ENCODE data around the gene GIGYF2.
"Not testable (repeated sequence)": the region's sequence is repeated elsewhere in the genome, so short reads cannot be mapped to it uniquely, and the experiment has no call there.

GIGYF2 gene

DNA sequence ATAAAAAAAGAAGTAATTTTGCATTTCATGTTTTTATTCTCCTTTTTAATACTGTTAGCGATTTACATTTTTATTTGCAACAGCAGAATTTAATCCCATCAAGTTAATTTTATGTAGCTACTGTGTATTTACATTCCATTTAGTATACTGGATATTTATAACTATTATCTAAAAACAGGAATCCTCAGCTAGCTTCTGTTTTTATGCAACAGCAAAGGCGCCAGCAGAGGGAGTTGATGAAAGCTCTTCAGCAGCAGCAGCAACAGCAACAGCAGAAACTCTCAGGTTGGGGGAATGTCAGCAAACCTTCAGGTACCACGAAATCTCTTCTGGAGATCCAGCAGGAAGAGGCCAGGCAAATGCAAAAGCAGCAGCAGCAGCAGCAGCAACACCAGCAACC, 146.7 kb downstream of the GIGYF2 start:
- TF ChIP-seq, protein P1, sequence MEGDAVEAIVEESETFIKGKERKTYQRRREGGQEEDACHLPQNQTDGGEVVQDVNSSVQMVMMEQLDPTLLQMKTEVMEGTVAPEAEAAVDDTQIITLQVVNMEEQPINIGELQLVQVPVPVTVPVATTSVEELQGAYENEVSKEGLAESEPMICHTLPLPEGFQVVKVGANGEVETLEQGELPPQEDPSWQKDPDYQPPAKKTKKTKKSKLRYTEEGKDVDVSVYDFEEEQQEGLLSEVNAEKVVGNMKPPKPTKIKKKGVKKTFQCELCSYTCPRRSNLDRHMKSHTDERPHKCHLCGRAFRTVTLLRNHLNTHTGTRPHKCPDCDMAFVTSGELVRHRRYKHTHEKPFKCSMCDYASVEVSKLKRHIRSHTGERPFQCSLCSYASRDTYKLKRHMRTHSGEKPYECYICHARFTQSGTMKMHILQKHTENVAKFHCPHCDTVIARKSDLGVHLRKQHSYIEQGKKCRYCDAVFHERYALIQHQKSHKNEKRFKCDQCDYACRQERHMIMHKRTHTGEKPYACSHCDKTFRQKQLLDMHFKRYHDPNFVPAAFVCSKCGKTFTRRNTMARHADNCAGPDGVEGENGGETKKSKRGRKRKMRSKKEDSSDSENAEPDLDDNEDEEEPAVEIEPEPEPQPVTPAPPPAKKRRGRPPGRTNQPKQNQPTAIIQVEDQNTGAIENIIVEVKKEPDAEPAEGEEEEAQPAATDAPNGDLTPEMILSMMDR (conservative IDR thresholded peaks at IDR 0.05) = peak; percentile 1; the same call in 1 of the 2 replicates
- no peak for TF ChIP-seq ZFX (IDR thresholded peaks at IDR 0.05)
- H3K27ac ChIP-seq = no peak overlapping the region

DNA sequence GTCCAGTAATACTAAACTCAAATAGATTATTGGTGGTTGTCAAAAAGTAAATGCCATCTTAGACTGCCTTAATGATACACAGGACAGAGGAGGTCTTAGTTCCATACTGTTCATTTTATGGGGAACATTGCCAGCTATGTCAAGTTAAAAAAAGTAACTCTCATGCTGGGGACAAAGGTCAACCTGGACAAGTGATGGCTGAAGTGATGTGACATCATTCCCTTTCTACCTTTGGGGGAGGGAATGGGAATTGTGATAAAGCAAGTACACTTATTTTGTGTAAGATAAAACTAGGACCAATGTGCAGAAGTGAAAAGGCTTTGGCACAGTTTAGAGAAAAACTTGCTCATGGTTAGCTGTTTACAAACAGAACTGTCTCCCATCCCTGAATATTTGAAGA, 148.9 kb downstream of the GIGYF2 start:
- no peak for TF ChIP-seq ZFX (IDR thresholded peaks at IDR 0.05)
- H3K27ac ChIP-seq = no peak overlapping the region

DNA sequence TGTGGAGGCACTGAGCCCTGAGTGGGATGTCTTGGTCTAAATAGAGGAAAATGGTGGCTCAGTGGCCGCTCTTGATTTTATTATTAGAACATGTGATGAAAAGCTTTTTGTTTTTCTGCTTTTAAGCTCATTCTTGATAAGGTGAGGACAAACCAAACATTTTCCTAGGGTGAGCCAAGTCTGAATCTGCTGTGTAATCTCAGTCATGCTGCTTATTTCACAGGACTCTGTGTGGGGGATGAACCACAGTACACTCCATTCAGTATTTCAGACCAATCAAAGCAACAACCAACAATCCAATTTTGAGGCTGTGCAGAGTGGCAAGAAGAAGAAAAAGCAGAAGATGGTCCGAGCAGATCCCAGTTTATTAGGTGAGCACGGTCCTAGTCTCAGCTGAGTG, 152.9 kb downstream of the GIGYF2 start:
- H3K27ac ChIP-seq = no peak overlapping the region

DNA sequence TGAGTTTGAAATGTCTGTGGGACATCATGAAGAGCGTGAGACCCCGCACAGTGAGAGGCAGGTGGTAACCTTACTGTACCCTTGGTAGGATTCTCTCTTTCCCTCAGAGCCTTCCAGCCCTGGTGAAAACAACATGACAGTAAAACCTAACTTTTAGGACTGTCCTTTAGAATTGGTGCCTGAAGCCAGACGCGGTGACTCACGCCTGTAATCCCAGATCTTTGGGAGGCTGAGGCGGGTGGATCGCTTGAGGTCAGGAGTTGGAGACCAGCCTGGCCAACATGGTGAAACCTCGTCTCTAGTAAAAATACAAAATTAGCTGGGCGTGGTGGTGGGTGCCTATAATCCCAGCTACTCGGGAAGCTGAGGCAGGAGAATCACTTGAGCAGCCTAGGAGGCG, 154.9 kb downstream of the GIGYF2 start:
- not testable (repeated sequence) for H3K27ac ChIP-seq

More for the DNA sequence above, 152.9 kb downstream of the GIGYF2 start:
- TF ChIP-seq, protein P1 (conservative IDR thresholded peaks at IDR 0.05) = no peak
- TF ChIP-seq ZFX (IDR thresholded peaks at IDR 0.05) = no peak

DNA sequence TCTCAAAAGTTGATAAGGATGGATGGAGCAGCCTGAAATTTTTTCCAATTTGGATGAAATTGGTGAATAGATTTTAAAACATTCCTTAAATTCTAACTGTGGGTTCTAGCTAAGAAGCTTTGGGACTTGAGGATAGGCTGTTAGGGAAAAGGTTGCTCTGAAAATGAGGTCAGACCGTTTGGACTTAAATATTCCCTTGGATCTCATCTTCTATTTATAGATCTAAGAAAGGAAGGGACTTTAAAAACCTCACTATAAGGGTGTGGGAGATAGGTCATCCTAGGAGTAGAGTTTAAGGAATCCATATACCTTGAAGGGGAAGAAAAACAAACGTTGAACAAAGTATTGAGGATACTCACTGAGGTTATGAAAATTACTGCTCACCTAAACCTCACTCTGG, 155.5 kb downstream of the GIGYF2 start:
- H3K27ac ChIP-seq = no peak overlapping the region
- no peak for TF ChIP-seq ZFX (IDR thresholded peaks at IDR 0.05)
- TF ChIP-seq, protein P1 (conservative IDR thresholded peaks at IDR 0.05) = no peak

DNA sequence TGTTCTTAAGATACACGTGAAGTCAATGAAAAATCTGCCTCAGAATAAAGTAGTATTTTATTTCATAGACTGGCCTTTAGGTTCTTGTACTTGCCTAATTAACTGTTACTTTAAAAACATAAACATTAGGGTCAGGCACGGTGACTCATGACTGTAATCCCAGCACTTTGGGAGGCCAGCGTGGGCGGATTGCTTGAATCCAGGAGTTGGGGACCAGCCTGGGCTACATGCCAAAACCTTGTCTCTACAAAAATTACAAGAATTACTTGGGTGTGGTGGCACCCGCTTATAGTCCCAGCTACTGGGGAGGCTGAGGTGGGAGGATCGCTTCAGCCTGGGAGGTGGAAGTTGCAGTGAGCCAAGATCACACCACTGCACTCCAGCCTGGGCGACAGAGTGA, 157.0 kb downstream of the GIGYF2 start:
- TF ChIP-seq, protein P1 (conservative IDR thresholded peaks at IDR 0.05) = no peak
- TF ChIP-seq ZFX (IDR thresholded peaks at IDR 0.05) = no peak
- H3K27ac ChIP-seq = no peak overlapping the region

DNA sequence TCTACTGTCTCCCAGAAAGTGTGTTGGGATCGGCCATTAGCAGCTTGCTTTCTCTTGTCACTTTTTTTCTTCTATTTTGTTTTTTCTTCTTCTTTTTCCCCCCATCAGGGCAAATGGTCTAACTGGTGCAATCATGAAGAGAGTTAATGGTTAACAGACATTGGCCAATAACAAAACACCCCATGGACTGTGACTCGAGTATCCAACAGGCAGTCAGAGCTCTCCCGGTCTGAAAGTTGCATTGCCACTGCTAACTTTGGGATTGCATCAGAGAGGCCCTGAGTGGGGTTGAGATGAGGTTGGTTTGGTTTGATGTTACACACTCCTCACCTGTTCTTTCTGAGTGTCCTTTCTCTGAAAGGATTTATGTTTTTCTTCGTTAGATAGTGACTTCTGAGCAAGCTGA, 160.0 kb downstream of the GIGYF2 start:
- H3K27ac ChIP-seq = no peak overlapping the region
- no peak for TF ChIP-seq ZFX (IDR thresholded peaks at IDR 0.05)
- TF ChIP-seq, protein P1 (conservative IDR thresholded peaks at IDR 0.05) = no peak

DNA sequence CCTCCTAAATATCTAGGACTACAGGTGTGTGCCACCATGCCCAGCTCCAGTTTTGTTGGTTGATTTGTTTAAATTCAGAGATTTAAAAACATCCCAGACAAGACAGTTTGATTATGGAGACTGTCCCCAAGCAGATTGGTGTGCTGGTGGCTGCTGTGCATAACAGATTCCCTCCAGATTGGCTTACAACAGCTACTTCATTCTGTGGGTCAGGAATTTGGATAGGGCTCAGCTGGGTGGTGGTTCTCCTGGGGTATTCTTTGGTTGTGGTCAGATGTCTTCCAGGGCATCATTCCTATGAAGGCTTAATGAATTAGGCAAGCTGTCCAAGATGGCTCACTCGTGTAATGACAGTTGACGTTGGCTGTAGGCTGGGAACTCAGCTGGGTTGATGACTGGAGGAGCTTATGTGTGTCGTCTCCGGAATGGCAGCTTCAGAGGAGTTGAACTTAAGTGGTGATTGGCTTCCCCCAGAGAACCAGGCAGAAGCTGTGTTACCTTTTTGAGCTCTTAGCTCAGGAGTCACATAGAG, 162.3 kb downstream of the GIGYF2 start:
- H3K27ac ChIP-seq = no peak overlapping the region
- TF ChIP-seq, protein P1 (conservative IDR thresholded peaks at IDR 0.05) = no peak
- no peak for TF ChIP-seq ZFX (IDR thresholded peaks at IDR 0.05)
